Mammary epithelial cell (primary cell): Measurements from ENCODE around the gene CTAGE4.

Experiments
- CTCF ChIP-seq, 2 donors: IDR thresholded peaks in 1 of 2; conservative IDR thresholded peaks in 1 of 2; 2 replicates each; pipeline ENCODE4 v1.5.1; 2011 to 2012; ENCODE audit warnings: inconsistent platforms in 2 of 2, low read length in 2 of 2, mild to moderate bottlenecking in 2 of 2, control low read depth in 1 of 2, low read depth in 1 of 2; ENCODE audit not compliant: insufficient read depth in 1 of 2; ENCODE audit errors: extremely low read depth in 1 of 2
- EZH2 ChIP-seq: IDR thresholded peaks from 2 replicates; pipeline ENCODE4 v1.6.1; 2012; ENCODE audit warnings: low read length, inconsistent platforms, borderline replicate concordance

DNA sequence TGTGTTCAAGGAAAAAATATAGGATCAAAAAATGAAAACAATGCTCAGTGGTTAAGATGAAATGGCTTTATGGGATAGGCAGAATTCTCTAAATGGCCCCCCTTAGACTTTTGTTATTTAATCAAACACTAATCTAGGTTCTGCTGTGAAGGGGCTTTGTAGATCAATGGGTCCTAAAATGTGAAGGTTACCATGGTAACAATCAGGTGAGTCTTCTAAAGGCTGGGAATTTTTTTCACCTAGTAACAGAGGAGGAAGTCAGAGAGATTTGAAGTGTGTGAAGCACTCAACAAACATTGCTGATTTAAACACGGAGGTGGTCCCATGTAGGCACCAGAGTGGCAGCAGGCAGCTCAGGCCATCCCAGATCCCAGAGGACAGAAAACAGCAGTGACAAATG, 49.1 kb upstream of the CTAGE4 start:
- no peak for TF ChIP-seq CTCF (conservative IDR thresholded peaks at IDR 0.05 in 1 of 2, IDR thresholded peaks at IDR 0.05 in 1 of 2; ENCODE audit: extremely low read depth in 1 of 2, insufficient read depth in 1 of 2, low read depth in 1 of 2, low read length in 2 of 2)
- TF ChIP-seq EZH2 = no peak
